K562 (cell line): ENCODE data around the gene HIVEP3. TPM values are rescaled to one million over a fixed set of nuclear protein-coding genes. Genes with fewer than 3 reads are reported as not detected.

Experiments
- ATAC-seq: fragments of 200-7000 bp; cut with Tn5 transposase; 3 replicates; pipeline ENCODE4 v1.9.1; 2020; ENCODE audit warnings: moderate library complexity
- BruUV-seq: library from RNA; stranded (reverse); fragments of 400-500 nt; replicated peaks from 2 replicates; lab custom pipeline; 2021; lab: Mats Ljungman, UMichigan
- CTCF ChIA-PET: fragments of 300-600 bp; formaldehyde crosslinking; extraction: SDS; loops from one replicate; lab custom pipeline; 2021; ENCODE audit warnings: low intra/inter-chr PET ratio; lab: Yijun Ruan, JAX
- POLR2A ChIA-PET: fragments of 300-600, 350-650 bp; sonication (Branson Sonifier 250); formaldehyde crosslinking; extraction: SDS; loops from one replicate; lab custom pipeline; 2021; ENCODE audit warnings: antibody characterized with exemption, inconsistent platforms; lab: Yijun Ruan, JAX
- DNase-seq, 4 experiments: peaks; one replicate each; pipeline versions ENCODE4 v3.0.0 to v3.0.0-alpha.2; 2011 to 2018; ENCODE audit warnings: low spot score in 3 of 4, mixed read lengths in 3 of 4; ENCODE audit errors: extremely low read depth in 1 of 4
- FAIRE-seq: peaks from 2 replicates; lab custom pipeline; 2011; peaks lifted over from hg19 to GRCh38; lab: Jason Lieb, UNC
- H2AFZ ChIP-seq: 2 replicates; pipeline ENCODE4 v1.6.0; 2011; ENCODE audit warnings: low read depth, low read length, control low read depth, inconsistent platforms
- H3K27ac ChIP-seq: fragments of 200-600 bp; 3 replicates; pipeline ENCODE4 v1.8.0; 2011; ENCODE audit warnings: low read depth, mild to moderate bottlenecking, control low read depth, inconsistent platforms, low read length, moderate library complexity, mixed read lengths; ENCODE audit errors: extremely low read depth
- H3K27me3 ChIP-seq, 2 experiments: fragments of 300-600 bp in 1 of 2; 2 replicates in 1 of 2; 3 replicates in 1 of 2; pipeline versions ENCODE4 v1.6.0 to v1.8.0; 2011; ENCODE audit warnings: inconsistent platforms in 2 of 2, low read length in 2 of 2, mild to moderate bottlenecking in 1 of 2, mixed read lengths in 1 of 2, moderate library complexity in 1 of 2; ENCODE audit not compliant: control insufficient read depth in 2 of 2, insufficient read depth in 2 of 2
- H3K36me3 ChIP-seq: fragments of 300-600 bp; 3 replicates; pipeline ENCODE4 v1.8.0; 2011; ENCODE audit warnings: mild to moderate bottlenecking, low read length, inconsistent platforms; ENCODE audit not compliant: control insufficient read depth, insufficient read depth
- H3K4me1 ChIP-seq, 2 experiments: fragments of 200-600 bp in 1 of 2; replicated peaks in 1 of 2; 2 replicates in 1 of 2; 3 replicates in 1 of 2; pipeline versions ENCODE4 v1.5.1 to v1.8.0; 2011; ENCODE audit warnings: inconsistent platforms in 2 of 2, low read length in 2 of 2, mild to moderate bottlenecking in 1 of 2, mixed read lengths in 1 of 2, moderate library complexity in 1 of 2; ENCODE audit not compliant: control insufficient read depth in 2 of 2, insufficient read depth in 2 of 2
- H3K4me2 ChIP-seq: 2 replicates; pipeline ENCODE4 v1.6.1; 2011; ENCODE audit warnings: low read length, control low read depth, inconsistent platforms, mixed read lengths; ENCODE audit not compliant: insufficient read depth
- H3K4me3 ChIP-seq: fragments of 200-600 bp; sonication (generic), shearing (Covaris generic); 2 replicates; pipeline ENCODE4 v1.5.1; 2016; ENCODE audit warnings: control low read depth, inconsistent platforms
- H3K79me2 ChIP-seq: fragments of 200-600 bp; 3 replicates; pipeline ENCODE4 v1.8.0; 2011; ENCODE audit warnings: low read length, inconsistent platforms; ENCODE audit not compliant: control insufficient read depth, insufficient read depth
- H3K9ac ChIP-seq, 2 experiments: 2 replicates each; pipeline versions ENCODE4 v1.6.0 to v1.6.1; 2011; ENCODE audit warnings: low read depth in 2 of 2, low read length in 2 of 2, control low read depth in 1 of 2, inconsistent platforms in 1 of 2, mild to moderate bottlenecking in 1 of 2, mixed read lengths in 1 of 2; ENCODE audit not compliant: insufficient read depth in 1 of 2
- H3K9me1 ChIP-seq: one replicate; pipeline ENCODE4 v1.6.0; 2011; ENCODE audit warnings: inconsistent platforms, mild to moderate bottlenecking, low read length, moderate library complexity; ENCODE audit not compliant: control insufficient read depth, insufficient read depth
- H3K9me3 ChIP-seq: replicated peaks from 2 replicates; pipeline ENCODE4 v1.5.1; 2011; ENCODE audit warnings: low read depth, low read length, inconsistent platforms; ENCODE audit not compliant: control insufficient read depth, insufficient read depth
- H4K20me1 ChIP-seq: replicated peaks from 2 replicates; pipeline ENCODE4 v1.6.1; 2011; ENCODE audit warnings: low read length, inconsistent platforms, mixed read lengths; ENCODE audit not compliant: control insufficient read depth, insufficient read depth
- THRA ChIP-seq: fragments of 450-650 bp; IDR thresholded peaks from 2 replicates; pipeline ENCODE4 v1.6.1; 2017; ENCODE audit warnings: mild to moderate bottlenecking, moderate library complexity
- WGBS: fragments of 100-300 bp; shearing (Covaris generic); methylation state at CpG from one replicate; pipeline ENCODE4 v1.1.6; 2016; ENCODE audit warnings: low coverage, mixed read lengths; ENCODE audit not compliant: insufficient coverage; ENCODE audit errors: missing lambda C conversion rate; 5-methylcytosine and 5-hydroxymethylcytosine counted together
- in situ Hi-C: fragments of 300-500 bp; cut with MboI; formaldehyde crosslinking; loops from 4 replicates; pipeline ENCODE4 v1.15.0; 2018; ENCODE audit warnings: inconsistent platforms, mixed read lengths
- intact Hi-C: fragments of 100-400 bp; cut with micrococcal nuclease; formaldehyde crosslinking; loops from 2 replicates; pipeline ENCODE4 v1.14.2; 2022
- polyA plus RNA-seq, 8 experiments: library from polyadenylated mRNA; depleted of rRNA in 4 of 8; stranded (reverse) in 5 of 8; unstranded in 3 of 8; fragments of >200 nt; fragmentation: Nextera tagmentation in 2 of 8; fragmentation: Illumina TruSeq in 1 of 8; extraction: Ambion mirVana in 2 of 8; extraction: Trizol in 1 of 8; gene quantifications; 2 replicates each; pipeline versions ENCODE4 v1.2.1 to v1.2.3, GENCODE V29; 2011 to 2014; ENCODE audit warnings: inconsistent platforms in 1 of 8, missing spikeins in 1 of 8
- total RNA-seq, 7 experiments: library from RNA; depleted of rRNA in 6 of 7; stranded (reverse); fragments of >200 nt in 6 of 7; fragmentation: Illumina TruSeq in 2 of 7; extraction: Trizol in 2 of 7; gene quantifications; 2 replicates each; pipeline versions ENCODE4 v1.2.1 to v1.2.3, GENCODE V29; 2011 to 2021; ENCODE audit warnings: low replicate concordance in 1 of 7
- TF ChIP-seq, protein P1 (sequence below): IDR thresholded peaks from 2 replicates; pipeline ENCODE4 v1.6.1; 2016; ENCODE audit warnings: missing genetic modification characterization, missing compliant biosample characterization

Gene HIVEP3
- total and polyA plus RNA-seq, 9 of the 15 experiments (the other 6 are each of a cell fraction or from before 2014, with no cell fraction given), result 0.09 to 0.58 (median 0.34) TPM; not detected in 1

- no peaks in the 10 kb centered on the region for H3K36me3 ChIP-seq
- no peaks in the 10 kb centered on the region for H3K4me1 ChIP-seq
- H3K79me2 ChIP-seq, result no peaks in the 10 kb centered on the region
- no peak overlapping the region for H3K4me2 ChIP-seq
- H4K20me1 ChIP-seq, result no peaks in the 10 kb centered on the region; the same call in none of the 2 replicates
- FAIRE-seq (no peak), ATAC-seq (no peak), DNase-seq (no peak)
- no peak overlapping the region for H2AFZ ChIP-seq
- no peaks in the 10 kb centered on the region for H3K9me3 ChIP-seq
- CTCF ChIA-PET, result no interaction called here
- in situ Hi-C loops (no loop called here), intact Hi-C loops (no loop called here)
- H3K27ac ChIP-seq, result no peak overlapping the region
- POLR2A ChIA-PET, result no interaction called here
- WGBS, result 0% methylated on average over 4 of the region's 4 CpGs
- no peak overlapping the region for H3K9ac ChIP-seq
- no peak overlapping the region for H3K4me3 ChIP-seq
- no peak for TF ChIP-seq THRA
- TF ChIP-seq, protein P1, sequence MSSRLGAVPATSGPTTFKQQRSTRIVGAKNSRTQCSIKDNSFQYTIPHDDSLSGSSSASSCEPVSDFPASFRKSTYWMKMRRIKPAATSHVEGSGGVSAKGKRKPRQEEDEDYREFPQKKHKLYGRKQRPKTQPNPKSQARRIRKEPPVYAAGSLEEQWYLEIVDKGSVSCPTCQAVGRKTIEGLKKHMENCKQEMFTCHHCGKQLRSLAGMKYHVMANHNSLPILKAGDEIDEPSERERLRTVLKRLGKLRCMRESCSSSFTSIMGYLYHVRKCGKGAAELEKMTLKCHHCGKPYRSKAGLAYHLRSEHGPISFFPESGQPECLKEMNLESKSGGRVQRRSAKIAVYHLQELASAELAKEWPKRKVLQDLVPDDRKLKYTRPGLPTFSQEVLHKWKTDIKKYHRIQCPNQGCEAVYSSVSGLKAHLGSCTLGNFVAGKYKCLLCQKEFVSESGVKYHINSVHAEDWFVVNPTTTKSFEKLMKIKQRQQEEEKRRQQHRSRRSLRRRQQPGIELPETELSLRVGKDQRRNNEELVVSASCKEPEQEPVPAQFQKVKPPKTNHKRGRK (tag), result peak; percentile 67; the same call in 1 of the 2 replicates
- H3K27me3 ChIP-seq, result peaks cover 10 to 42% of the 10 kb centered on the region in 2 experiments
- no peaks in the 10 kb centered on the region for H3K9me1 ChIP-seq
- BruUV-seq, result no TSS peak
Measured at GRCh38 chr1:41638086-41639024, 280.4 kb downstream of the HIVEP3 start.
